Stimulated activated CD4-positive, alpha-beta T cell treated with anti-CD3 and anti-CD28 coated beads, Interleukin-12 subunit alpha, Interleukin-12 subunit beta, amount 100 ng/mL, for 4 hours (primary cell): ENCODE results near the gene KIF6.
A peak's percentile ranks its signal among the peaks of the same experiment; 100 is the strongest.
"Not testable (repeated sequence)": the region's sequence is repeated elsewhere in the genome, so short reads cannot be mapped to it uniquely, and the experiment has no call there.

Experiments
- DNase-seq: peaks from one replicate; pipeline ENCODE4 v3.0.0-alpha.2; 2020

The KIF6 gene

DNA sequence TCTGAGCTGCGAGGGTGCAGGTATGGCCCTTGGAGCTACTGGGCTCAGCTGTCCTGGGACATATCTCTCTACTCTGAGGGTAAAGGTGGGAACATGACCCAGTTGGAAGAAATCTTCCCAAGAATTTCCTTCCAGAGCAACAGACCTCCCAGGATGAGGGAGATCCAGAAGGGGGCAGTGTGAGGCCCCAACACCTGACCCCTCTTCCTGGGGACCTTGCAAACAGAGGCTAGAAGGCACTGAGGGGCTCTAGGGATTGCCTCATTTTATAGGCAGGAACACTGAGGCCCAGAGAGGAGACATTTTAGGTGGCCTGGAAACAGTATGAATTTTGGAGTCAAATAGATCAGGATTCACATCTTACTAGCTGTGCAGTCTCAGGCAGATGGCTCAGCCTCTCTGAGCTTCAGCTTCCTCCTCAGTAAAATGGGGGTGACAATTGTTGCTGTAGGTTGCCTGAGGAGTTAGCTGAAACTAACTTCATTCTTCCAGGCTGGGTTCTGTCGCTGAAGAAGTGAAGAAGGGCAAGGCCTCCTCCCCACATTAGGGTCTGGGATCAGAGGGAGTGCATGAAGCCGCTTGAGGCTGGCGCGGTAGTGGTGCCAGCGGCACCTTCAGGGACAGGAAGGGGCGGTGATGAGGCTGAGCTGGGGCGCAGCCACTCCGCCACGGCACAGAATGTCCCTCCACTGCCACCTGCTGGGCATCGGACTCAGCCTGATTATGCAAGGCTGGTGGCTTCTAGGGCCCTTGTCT lies 422.4 kb downstream of the KIF6 start:
- DNase-seq, result peak; percentile 88

DNA sequence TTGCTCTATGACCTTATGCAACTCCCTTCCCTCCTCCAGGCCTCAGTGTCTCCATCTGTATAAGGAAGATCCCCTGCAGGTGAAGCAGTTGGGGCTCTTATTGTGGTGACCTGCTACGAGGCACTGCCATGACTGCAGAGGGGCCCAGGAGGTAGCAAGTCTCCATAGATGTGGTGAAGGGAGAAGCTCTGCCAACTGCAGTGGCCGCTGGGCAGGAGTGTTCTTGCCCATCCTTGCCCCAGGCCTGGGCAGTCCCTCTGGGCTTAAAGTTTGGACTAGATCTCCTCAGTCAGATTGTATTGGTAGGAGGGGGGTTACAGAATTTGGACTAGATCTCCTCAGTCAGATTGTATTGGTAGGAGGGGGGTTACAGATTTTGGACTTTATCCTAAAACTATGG lies 423.2 kb downstream of the KIF6 start:
- no peak for DNase-seq

DNA sequence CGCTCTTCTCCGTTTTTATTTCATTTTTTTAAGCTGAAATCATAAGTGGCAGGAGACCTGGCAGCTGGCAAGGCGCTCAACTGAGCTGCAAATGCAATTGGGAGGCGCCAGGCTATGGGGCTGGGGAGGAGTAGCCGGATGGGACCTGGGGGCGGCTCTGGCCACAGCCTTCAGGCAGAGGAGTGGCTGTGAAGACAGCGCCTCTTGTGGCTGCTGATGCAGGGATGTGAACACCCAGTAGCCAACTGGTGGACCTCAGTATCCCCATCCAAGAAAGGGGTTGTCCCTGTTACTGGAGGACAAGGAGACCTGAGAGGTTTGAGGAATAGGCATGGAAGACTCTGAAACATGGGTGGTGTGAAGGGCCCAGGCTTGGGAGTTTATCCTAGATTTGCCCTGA lies 423.6 kb downstream of the KIF6 start:
- DNase-seq, result no peak

DNA sequence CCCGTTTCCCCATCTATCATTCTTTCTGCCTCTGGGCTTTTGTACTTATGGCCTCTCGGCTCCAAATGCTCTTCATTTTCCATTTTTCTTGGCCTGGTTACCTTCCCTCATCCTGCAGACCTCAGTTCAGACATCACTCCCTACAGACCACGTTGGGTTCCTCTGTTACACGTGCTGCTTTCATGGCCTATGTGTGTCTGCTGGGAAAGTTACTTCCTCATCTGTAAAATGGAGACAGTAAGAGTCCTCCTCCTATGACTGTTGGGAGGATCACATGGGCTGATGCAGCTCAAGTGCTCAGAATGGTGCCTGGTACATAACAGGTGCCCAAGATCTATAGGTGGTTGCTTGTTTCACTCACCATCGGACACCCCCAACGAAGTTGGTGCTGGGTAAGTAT lies 424.5 kb downstream of the KIF6 start:
- no peak for DNase-seq

DNA sequence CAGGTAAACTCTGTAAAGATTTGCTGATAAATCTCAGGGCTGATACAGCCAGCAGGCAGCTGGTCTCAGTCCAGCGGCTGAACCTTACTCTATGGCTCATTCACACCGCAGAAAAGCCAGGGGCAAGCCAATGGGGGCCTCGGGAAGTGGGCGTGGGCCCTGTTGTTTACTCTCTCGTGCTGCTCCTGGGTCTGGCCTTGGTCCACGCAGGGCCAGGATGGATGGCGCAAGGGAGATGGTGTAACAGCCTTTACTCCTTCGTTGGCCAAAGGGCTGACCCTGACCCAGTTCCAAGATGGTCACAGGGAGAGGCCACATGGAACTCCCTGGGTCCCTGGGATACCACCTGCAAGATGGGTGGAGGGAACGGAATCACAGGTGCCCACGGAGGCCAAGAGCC lies 427.1 kb downstream of the KIF6 start:
- DNase-seq, result no peak

DNA sequence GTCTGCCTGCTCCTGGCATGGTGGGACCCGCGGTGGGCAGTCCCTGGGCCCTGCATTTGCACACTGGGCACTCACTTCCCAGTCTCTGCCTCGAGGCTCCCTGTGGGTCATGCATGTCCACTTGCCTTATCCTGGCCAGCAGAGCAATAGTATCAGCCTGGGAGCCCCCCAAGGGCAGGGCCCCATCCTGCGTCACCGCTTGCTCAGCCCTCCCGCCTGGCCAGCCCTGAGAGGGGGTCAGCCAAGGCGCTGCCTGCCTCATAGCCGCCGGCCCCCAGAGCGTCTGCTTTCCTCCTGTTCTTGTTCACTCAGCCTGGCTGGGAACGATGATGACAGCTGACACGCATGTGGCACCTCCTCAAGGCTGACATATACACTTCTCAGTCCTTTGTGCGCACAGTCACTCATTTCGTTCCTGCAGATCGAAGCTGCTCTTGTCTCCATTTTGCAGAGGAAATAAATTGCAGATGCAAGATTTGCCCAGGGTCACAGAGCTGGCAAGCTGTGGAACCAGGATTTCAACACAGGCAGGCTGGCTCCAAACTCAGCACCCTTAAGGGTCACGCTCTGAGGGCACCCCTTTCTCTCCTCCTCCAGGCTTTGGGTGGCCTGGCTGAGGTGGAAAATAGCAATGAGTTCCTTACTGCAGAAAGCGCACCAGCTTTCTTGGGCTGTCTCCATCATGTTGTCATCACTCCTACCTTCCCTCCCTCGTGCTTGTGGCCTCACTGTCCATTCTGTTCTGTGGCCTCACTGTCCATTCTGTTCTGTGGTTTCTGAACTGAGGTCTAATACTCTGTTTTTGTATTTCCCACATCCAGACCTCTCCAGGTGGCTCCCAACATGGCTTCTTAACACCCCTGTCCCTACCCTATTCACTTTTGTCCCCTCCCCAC lies 428.2 kb downstream of the KIF6 start:
- DNase-seq, result no peak

DNA sequence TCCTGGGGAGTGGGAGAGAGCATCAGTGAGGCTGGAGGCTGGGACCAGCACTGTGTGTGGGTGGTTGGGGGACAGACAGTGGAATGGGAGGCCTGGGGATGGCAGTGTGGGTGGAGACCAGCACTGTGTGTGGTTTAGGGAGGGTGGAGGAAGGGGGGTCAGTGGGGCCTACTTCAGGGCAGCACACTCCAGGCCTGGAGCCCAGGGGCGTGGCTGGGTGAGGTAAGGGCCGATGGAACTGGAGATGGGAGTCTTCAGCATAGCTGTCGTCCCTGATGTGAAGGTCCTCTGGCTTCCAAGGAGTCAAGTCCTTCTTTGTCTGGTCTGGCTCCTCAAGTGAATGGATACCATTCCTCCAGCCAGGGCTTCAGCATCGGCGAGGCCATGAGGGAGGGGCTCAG lies 429.6 kb downstream of the KIF6 start:
- no peak for DNase-seq

DNA sequence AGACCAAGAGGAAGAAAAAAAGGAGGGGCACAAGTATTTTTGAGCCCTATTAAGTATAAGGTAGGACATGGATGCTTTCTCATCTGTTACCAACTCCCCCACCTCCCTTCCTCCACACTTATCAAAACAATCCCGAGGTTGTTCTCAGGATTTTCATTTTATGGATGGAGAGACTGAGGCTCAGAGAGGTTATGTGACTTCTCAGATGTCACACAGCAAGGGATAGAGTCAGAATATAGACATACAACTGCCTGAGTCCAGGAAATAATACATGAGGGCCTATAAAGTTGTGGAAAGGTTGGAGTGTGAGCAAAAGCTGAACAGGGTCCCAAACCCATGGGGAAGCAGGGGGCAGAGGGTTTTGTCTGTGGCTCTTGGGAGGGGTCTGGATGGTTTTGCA lies 430.3 kb downstream of the KIF6 start:
- no peak for DNase-seq

DNA sequence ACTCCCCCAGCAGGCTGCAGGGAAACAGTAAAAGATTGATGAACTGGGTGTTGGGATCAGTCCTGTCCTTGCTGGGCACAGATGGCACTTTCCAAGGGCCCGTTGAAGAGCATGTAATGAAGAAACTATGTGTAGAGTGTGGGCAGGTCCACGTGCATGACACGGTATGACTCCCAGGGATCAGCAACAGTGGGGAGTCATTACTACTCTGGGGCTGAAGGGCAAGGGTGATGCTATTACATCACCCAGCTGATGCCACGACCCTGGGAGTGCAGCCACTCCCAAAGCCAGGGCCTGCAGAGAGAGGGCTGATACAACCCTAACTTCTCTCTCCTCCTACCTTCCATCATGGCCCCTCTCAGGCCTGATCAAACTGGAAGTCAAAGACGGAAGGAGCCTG lies 431.1 kb downstream of the KIF6 start:
- no peak for DNase-seq

DNA sequence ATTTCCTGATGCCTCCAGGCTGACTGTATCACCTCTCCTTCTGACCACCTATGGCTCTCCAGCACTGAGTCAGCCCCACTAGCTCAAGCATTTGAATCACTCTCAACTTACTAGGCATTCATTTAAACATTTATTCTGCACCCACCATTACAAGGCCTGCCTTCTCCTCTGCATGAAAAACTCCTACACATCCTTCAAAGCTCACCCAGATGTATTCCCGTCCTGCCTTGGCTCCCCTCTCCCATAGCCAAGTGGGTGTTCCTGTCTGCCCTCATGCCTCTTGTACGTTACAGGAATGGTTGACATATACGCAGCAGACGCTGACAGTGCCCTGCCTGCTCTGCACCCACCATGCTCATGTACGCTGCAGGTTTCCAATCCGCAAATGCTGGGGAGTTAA lies 432.6 kb downstream of the KIF6 start:
- DNase-seq, result no peak

DNA sequence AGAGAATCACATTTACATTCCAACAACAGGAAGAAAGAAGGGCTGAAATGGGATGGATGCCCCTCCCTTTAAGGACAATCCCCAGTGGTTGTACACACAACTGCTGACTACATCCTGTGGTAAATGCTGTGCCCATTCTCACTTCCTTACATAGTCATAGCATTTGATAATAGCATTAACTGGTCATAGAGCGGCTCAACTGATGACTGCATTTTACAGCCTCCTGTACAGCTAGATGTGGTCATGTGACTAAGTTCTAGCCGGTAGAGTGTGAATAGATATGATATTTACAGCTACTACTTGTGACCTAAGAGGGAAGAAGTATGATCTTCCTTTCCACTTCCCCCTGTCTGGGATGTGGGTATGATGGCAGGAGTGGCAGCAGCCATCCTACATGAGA lies 435.7 kb downstream of the KIF6 start:
- DNase-seq, result no peak

DNA sequence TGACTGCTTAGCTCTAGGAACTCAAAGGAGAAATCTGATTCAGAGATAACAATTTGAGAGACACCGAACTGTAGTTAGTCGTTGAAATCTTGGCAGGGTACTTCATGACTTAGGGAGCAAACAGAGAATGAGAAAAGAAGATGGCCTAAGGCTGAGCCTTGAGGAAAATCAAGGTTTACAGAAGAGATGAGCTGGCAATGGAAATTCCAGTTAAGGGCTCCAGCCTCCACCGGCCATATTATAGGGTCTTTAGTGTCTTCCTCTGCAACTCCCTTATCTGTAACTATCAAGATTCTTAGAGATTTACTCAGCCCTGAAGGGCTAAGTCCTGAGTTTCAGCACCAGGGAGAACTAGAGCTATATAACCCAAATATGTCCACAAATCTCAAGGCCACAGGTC lies 437.6 kb downstream of the KIF6 start:
- DNase-seq, result no peak

DNA sequence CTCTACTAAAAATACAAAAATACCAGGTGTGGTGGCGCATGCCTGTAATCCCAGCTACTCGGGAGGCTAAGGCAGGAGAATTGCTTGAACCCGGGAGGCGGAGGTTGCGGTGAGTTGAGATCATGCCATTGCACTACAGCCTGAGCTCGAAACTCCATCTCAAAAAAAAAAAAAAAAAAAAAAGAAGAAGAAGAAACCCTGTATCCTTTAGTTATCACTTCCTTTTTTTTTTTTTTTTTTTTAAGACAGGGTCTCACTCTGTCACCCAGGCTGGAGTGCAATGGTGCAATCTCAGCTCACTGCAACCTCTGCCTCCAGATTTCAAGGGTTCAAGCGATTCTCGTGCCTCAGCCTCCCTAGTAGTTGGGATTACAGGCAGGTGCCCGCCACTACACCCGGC lies 438.6 kb downstream of the KIF6 start:
- DNase-seq, result not testable (repeated sequence)

DNA sequence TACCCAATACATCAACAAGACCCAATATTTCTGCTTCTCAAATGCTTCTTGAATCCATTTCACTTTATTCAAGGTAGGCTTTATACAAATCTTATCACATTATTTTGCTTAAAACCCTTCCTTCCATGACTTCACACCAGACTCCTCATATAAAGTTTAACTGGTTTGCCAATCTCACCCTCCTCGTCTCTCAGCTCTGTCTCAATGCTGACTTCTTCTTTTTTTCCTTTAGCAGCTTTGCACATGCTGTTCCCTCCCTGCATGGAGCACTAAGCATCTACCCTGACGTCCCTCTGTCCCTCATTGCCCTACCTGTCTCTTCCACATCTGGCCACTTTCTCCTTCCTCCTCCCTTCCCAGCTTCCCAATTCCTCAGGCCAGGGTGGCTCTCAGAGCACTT lies 442.4 kb downstream of the KIF6 start:
- DNase-seq, result no peak

DNA sequence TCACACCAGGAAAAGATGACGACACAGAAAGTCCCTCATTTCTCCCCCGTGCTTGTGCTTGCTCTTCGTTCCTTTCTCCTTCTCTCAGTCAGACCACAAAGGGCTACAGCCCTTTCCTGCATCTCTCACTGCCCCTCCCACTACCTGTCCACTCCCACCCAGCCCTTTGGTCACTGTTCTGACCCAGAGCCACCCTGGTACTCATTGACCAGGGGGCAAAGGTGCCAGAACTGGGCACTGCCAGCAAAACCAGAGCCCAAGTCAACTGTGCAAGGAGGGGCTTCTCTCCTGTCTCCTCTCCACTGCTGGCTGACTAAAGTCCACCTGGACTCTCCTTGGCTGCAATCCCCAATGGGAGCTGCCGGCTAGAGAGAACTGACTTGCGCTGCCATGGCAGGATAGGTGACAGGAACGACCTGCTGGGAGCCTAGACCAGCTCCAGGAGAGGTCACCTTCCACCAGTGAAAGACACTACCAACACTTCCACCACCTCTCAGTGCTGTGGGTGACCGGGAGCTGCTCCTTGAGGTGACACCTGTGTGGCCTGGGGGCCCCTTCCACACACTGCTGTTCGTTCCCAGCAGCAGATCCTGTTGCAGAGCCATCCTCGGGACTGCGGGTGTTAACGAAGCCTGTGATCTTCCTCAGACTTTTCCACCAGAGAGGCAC lies 443.8 kb downstream of the KIF6 start:
- no peak for DNase-seq

DNA sequence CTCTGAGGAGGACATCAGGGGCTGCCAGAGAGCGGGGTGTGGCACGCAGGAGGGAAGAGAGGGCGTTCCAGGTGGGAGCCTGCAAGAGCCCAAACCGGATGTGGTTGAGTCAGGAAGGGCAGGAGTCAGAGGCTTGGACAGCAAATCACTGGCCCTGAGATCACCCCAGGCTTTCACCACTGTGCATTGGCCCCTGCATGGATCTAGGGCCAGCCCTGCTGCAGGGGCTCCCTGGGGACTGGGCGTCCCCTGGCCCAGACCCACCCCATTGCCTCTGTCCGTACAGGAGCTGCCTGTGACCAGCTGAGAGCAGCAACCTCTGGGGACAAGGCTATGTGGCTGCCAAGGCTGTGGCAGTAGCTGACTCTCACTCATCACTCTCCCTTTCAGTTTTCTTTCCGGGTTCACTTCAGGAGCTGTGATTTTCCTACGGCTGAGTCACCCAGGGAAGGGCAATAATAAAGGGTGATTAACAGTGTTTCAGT lies 444.9 kb downstream of the KIF6 start:
- no peak for DNase-seq
